Astrocyte of the hippocampus (primary cell): ENCODE measurements around the gene LUC7L.
"Not testable (repeated sequence)": the region's sequence is repeated elsewhere in the genome, so short reads cannot be mapped to it uniquely, and the experiment has no call there.

Experiments
- DNase-seq: peaks from one replicate; pipeline ENCODE4 v3.0.0; 2011; ENCODE audit warnings: low read depth, low spot score

Gene LUC7L

DNA sequence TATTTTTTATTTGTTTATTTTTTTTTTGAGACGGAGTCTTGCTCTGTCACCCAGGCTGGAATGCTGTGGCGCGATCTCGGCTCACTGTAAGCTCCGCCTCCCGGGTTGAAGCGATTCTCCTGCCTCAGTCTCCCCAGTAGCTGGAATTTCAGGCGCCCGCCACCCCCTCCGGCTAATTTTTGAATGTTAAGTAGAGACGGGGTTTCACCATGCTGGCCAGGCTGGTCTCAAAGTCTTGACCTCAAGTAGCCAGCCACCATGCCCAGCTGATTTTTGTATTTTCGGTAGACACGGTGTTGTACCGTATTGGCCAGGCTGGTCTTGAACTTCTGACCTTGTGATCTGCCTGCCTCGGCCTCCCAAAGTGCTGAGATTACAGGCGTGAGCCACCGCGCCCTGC, 1.1 kb upstream of the LUC7L start:
- DNase-seq = not testable (repeated sequence)

- no peak for DNase-seq
These were observed 557 bp upstream of the LUC7L start for GRCh38 chr16:229731-230281.

- DNase-seq = no peak
These were observed 948 bp downstream of the LUC7L start for GRCh38 chr16:228151-228851.

DNA sequence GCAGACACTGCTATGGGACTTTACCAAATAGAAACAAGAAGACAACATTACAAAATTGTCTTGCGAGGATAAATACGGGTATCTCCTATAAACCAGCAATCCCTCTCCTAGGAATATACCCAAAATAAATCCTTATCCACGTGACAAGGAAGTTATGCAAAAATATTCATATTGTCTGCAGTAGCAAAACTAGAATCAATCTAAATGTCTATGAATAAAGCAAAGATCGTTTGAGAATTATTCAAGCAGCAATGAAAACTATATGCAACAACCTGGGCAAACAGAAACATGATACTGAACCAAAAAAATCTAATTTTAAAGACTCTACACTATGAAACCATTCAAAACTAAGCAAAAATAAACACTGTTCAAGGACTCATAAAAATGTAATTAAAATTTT, 9.2 kb downstream of the LUC7L start:
- no peak for DNase-seq

GRCh38 chr16:212999-213398, 16.2 kb downstream of the LUC7L start:
- peak; percentile 30 for DNase-seq

- not testable (repeated sequence) for DNase-seq
These were observed 17.5 kb downstream of the LUC7L start for GRCh38 chr16:211631-212180.

GRCh38 chr16:209359-209758, 19.9 kb downstream of the LUC7L start:
- DNase-seq = not testable (repeated sequence)

DNA sequence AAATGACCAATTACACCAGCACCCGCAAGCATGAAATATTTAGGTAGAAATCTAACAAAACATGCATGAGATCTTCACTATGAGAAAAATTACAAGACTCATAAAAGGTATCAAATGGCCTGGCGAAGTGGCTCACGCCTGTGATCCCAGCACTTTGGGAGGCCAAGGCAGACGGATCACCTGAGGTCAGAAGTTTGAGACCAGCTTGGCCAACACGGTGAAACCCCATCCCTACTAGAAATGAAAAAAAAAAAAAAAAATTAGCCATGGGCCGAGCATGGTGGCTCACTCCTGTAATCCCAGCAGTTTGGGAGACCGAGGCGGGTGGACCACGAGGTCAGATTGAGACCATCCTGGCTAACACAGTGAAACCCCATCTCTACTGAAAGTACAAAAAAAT, 25.2 kb downstream of the LUC7L start:
- DNase-seq = not testable (repeated sequence)

DNA sequence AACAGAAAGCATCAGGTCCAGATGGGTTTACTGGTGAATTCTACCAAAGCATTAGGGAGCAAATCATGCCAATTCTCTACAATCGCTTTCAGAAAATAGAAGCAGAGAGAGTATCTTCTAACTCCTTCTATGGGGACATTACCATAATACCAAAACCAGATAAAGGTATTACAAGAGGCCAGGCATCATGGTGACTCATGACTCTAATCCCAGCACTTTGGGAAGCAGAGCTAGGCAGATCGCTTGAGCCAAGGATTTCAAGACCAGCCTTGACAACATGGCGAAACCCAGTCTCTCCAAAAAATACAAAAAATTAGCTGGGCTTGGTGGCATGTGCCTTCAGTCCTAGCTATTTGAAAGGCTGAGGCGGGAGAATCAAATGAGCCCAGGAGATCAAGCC, 26.0 kb downstream of the LUC7L start:
- DNase-seq = no peak

GRCh38 chr16:200388-200787, 28.9 kb downstream of the LUC7L start:
- DNase-seq = peak; percentile 58

DNA sequence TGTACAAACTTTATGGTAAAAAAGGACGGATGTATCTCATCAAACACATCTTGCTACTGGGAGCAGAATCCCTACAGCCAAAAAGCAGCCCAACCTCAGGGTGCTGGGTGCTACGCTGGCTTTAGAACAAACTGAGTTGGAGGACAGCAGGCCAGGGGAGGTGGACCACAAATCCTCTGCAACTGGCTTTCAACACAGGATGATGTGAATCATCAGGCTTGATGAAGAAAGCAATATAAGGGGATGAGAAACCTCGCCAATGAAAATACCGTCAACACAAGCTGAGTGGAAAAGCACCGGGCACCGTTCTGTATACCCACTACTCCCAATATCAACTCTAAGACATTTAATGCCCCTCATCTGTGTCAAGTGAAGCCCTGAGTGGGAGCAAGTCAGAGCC, 34.7 kb downstream of the LUC7L start:
- peak; percentile 18 for DNase-seq

- DNase-seq = no peak
These were observed 35.8 kb downstream of the LUC7L start for GRCh38 chr16:193441-193840.

DNA sequence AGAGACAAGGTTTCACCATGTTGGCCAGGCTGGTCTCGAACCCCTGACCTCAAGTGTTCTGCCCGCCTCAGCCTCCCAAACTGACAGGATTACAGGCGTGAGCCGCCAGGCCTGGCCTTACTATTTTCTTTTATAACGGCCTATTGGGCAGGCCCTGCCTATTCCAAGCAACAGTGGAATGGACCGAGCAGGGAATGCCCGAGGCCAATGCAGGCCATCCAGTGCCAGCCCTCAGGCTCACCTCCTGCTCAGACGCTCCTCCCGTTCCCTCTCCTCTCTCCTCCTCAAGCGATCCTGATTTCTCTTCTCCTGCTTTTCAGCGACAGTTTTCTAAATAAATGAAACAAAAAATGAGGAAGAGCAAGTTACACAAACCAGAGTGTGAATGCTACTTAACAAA, 36.6 kb downstream of the LUC7L start:
- no peak for DNase-seq

DNA sequence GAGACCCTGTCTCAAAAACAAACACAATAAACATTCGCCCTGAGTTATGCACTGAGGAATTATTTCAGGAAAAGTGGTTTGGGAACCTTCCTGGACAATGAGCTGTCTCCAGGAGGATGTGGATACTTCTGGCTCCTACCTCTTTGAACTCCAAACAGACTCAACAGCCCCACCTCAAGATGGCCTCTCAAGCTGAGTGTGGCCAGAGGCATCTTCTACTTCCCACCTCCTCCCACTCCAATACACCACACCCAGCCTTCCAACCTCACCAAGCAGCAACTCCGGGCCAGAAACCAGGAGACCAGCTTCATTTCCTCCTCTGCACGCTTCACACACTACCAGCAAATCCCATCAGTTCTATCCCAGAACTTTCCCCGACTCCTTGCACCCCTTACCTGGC, 37.4 kb downstream of the LUC7L start:
- peak; percentile 9 for DNase-seq

- no peak for DNase-seq
These were observed 39.6 kb downstream of the LUC7L start for GRCh38 chr16:189604-190186.

DNA sequence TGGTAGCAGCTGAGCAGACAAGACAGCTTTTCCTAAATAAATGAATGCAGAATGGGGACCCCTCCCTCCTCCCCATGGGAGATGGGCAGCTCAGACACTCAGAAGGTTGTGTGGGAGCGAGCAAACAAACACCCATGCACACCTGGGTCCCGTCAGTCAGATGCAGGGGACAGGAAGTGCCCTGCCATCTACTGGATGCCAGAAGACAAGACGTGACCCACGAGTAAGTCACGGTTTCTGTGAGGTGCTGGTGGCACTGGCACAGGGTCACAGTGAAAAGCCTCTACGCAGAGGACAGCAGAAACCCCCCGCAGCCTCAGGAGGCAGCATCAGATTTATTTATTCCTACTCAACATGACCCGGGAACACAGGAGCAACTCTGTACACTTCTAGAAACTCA, 40.6 kb downstream of the LUC7L start:
- no peak for DNase-seq

DNA sequence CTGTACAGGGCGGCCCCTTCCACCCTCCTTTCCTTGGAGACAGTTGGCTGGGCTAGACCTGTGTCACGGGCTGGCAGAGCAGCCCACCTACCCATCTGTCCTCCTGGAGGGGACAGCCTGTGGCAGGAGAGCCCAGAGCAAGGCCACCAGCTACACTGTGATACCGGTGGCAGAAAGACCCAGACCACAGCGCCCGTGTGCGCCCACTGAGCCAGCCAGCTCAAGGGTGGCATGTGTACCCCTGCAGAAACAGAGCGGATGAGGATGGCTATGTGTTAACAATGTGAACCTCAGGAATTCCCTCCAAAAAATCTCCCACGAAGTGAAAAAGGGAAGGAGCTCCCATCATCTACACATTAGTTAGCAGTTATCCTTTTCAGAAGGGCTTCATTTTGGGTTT, 41.9 kb downstream of the LUC7L start:
- DNase-seq = no peak

GRCh38 chr16:185691-186090, 43.6 kb downstream of the LUC7L start:
- no peak for DNase-seq

GRCh38 chr16:185213-185612, 44.0 kb downstream of the LUC7L start:
- no peak for DNase-seq

DNA sequence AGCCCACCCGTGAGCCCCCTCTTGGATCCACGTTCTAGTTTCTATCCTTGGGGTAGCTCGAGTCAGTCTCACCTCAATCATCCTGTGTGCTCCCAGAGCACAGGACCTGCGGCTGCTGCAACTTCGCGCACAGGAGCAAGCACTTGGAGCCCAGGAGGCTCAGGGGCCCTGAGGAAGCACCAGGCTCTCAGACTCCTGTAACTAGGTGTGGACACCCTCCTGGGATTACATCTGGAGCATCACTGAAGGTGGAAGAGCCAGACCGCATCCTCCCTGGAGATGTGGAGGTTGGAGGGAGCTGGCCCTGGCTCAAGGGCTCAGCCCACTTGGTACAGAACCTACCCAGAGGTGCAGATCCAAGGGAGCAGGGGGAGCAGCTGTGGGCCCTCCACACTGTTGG, 46.2 kb downstream of the LUC7L start:
- no peak for DNase-seq

DNA sequence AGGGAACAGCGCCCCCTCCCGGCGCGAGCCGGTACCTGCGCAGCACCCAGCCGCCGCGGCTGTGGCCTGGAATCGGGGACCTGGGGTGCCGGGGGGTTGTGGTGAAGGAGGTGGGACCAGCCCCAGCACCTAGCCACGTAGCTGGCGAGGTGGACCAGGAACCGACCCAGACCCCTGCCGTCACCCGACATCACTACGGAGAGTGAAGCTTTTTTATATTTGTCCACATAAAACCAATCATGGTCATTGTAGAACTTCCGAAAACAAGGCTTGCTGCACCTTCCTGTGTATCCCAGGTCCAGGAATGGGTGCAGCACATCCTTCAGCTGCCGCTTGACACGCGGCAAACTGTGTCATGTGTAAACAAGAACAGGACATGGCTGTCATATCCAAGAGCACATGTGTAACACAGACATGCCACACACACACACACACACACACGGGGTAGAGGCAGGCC, 47.7 kb downstream of the LUC7L start:
- no peak for DNase-seq

DNA sequence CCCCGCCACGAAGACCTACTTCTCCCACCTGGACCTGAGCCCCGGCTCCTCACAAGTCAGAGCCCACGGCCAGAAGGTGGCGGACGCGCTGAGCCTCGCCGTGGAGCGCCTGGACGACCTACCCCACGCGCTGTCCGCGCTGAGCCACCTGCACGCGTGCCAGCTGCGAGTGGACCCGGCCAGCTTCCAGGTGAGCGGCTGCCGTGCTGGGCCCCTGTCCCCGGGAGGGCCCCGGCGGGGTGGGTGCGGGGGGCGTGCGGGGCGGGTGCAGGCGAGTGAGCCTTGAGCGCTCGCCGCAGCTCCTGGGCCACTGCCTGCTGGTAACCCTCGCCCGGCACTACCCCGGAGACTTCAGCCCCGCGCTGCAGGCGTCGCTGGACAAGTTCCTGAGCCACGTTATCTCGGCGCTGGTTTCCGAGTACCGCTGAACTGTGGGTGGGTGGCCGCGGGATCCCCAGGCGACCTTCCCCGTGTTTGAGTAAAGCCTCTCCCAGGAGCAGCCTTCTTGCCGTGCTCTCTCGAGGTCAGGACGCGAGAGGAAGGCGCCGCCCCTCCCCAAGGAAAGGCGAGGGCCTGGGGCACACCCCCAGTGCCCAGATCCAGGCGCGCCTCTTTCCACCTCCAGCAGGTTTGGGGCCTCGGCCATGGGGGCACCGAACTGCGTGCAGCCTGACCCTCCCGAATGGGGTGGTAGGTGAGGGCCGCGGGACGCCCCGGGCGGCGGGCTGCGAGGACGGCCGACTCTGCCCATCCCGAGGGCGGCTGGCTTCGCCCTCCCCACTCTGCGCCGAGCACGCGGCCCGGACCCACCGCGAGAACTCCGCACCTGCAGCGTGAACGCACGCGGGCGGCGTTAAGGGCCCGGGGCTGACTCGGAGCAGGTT, 48.3 kb downstream of the LUC7L start:
- DNase-seq = peak; percentile 87
